ENCODE data around the gene MYL12B.

DNA sequence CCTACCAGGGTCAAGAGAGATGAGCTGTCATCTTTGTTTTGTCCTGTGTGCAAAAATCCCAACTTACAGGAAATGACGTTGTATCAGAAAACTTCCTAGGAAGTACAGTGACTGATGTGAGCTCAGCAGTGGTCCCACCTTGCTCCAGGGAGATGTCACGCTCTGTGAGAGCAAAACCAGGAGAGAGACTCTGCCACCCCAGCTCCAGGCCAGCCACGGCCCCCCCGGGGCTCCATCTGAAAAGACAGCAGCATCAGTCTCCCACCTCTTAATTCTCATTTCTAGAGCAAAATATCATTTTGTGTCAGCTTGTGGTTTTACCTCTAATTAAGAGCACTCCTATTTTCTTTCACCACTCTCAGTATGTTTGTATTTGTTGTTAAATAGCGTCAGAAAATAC lies 57.5 kb downstream of the MYL12B start:
- TF ChIP-seq, protein P1, sequence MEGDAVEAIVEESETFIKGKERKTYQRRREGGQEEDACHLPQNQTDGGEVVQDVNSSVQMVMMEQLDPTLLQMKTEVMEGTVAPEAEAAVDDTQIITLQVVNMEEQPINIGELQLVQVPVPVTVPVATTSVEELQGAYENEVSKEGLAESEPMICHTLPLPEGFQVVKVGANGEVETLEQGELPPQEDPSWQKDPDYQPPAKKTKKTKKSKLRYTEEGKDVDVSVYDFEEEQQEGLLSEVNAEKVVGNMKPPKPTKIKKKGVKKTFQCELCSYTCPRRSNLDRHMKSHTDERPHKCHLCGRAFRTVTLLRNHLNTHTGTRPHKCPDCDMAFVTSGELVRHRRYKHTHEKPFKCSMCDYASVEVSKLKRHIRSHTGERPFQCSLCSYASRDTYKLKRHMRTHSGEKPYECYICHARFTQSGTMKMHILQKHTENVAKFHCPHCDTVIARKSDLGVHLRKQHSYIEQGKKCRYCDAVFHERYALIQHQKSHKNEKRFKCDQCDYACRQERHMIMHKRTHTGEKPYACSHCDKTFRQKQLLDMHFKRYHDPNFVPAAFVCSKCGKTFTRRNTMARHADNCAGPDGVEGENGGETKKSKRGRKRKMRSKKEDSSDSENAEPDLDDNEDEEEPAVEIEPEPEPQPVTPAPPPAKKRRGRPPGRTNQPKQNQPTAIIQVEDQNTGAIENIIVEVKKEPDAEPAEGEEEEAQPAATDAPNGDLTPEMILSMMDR (IDR thresholded peaks at IDR 0.05), result no peak
- TF ChIP-seq POLR2A (IDR thresholded peaks at IDR 0.05), result no peak
